Hematopoietic multipotent progenitor cell treated with erythropoietin and hydrocortisone succinate and interleukin-3 and kit ligand, for 4 days (in vitro differentiated cells): Measurements from ENCODE around the gene CDSN.

Experiments used
- DNase-seq: peaks from one replicate; pipeline ENCODE4 v3.0.0-alpha.2; 2015

Gene CDSN

DNA sequence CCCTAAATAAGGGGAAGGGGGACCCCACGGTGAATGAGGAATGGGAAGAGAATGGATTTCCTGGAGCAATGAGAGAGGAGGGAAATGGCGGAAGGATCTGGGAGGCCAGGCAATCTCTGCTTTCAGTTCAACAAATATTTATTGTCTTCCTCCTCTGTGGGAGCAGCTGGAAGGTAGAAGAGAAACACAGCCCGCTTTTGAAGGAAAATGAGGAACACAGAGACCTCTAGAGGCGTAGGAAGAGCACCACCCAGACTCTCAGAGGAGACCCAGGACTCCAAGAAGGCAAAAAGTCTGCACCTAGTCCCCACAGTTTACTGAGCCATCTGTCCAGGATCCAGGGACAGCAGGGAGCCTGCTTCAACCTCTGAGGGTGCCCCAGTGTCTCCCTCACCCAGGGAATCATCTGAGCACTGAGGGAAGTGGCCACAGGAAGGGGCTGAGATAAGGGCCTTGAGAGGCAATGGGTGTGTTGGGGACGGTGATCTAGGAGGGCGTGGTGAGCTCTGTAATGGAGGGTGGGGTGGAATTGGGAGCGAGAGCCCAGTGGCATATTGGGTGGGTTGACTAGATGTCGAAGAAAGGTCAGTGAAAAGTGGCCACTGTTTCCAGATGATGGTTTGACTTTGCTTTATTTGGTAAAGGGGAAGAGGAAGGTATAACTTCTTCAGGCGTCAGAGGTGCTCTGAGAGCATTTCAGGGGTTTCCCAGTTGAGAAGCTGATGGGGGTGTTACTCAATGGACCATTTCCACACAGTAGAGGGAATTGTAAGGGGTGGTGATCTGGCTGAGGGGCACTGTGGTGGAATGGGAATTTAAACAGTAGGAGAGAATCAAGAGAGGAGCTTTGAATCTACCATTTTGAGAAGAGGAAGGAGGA, 5.0 kb downstream of the CDSN start:
- peak; percentile 57 for DNase-seq

DNA sequence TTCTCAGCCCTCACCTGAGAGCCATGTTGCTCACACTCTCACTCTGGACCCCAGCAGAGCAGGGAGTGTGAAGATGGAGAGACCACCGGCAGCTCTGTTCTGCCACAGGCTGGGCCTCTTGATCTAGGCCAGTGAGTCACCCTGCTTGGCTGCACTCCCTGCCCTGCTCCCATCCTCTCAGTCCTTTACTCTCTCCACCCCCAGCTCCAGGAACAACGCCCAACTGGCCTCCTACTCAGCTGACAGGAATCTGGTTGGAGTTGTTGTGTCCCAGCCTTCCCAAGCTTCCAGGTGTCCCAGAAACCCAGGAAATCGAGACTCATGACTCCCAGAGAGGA, 5.7 kb downstream of the CDSN start, which contains the start of gene PSORS1C1:
Gene PSORS1C1 (plus strand): TSS at position 260 of the 338 bp plus-strand sequence. CDS start 14,833 bp downstream, outside the sequence.
- DNase-seq, result no peak

DNA sequence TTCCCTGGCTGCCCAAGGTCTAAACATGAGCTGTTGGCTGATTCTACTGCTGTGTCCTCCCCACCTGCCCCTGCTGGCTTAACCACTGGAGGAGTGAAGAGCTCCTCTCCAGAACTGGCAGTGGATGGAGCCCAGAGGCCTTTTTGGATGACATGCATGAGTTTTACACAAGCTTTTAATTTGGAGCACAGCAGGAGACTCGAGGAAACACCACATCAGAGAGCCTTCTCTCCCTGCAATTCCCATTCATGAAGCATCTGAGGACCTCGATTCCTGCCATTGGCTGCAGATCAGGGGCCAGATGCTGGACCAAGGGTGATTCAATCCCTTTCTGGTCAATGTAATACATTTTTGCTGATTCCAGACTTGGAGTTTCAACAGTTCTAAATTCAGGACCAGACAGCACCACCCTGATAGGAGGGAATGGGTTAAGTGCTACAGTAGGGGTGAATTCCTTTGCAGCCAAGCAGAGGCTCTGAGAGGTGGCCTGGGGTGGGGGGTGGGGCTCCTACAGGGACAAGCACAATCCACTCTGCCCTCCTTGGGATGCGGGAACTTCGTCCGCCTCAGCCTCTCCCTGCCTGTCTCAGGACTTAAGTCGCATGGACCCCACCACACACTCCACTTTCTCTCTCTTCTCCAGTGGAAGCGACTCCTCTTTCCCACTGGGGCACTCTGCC, 6.2 kb downstream of the CDSN start:
- no peak for DNase-seq

DNA sequence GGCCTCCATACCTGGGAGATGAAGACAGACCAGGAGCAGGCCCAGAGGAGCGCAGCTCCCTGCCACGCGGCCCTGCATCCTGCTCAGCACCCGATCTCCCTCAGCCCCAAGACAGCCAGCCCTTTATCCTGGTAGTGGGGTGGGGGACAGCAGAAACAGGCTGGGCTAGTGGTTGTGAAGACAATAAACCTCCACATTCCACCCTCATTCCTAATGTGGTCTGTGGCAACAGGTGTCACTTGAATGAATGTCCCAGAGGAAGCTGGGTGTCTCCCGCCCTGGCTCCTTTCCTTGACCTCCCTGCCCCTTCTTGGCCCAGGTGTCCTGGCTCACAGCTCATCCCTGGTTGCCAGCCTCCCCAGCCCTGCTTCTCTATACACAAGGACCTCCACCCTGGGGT, 7.8 kb downstream of the CDSN start, which contains the start of gene C6orf15:
Gene C6orf15 (minus strand): TSS at position 98 of the 400 bp plus-strand sequence. CDS start 20 bp downstream, at position 78.
- DNase-seq, result no peak

DNA sequence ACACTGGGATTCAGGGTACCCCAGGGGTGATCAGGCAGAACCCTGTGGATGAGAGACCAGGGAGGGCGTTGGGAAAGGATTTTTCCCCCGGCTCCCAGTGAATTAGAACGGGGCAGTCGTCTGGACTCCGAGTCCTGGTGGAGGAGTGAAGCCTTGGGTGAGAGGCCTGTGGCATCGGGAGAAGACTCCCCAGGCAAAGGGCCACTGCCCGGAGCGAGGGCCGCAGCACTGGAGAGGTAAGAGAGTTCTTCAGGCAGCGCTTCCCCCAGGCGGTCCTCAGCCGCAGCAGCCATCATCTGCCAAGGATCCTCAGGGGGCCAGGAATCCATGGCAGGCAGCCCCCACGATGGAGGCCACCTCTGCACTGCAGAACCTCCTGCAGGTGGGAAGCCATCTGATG, 8.5 kb downstream of the CDSN start:
- no peak for DNase-seq

DNA sequence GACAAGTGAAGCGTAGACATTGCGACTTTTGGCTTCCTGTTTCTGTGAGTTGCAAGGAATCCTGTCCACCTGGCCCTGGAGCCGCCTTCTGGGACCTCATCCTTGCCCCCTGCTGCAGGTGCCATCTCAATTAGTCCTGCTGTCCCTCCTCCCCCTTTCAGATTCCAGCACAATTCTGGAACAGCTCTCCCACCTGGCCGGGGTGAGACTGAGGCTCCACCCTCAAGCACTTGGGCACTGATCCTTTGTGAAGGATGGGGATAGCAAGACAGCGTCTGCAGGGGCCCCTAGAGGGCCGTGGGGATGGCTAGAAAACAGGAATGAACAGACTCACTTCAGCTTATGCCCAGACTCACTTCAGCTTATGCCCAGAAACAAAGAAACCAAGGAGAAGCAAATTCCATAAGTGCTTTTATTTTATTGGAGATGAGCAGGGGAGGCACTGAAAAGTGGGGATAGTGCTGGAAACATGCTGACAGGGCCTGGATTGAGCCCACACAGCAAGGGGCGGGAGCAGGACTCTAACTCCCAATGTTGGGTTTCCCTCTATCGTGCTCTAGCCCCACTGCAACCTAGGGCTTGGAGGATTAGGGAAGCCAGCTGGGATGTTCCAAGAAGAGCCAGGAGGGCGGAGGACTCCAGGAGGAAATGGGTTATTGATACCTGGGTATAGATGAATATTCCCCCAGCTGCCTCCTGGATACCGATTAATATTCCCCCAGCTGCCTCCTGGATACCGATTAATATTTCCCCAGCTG, 9.2 kb downstream of the CDSN start:
- DNase-seq, result no peak

DNA sequence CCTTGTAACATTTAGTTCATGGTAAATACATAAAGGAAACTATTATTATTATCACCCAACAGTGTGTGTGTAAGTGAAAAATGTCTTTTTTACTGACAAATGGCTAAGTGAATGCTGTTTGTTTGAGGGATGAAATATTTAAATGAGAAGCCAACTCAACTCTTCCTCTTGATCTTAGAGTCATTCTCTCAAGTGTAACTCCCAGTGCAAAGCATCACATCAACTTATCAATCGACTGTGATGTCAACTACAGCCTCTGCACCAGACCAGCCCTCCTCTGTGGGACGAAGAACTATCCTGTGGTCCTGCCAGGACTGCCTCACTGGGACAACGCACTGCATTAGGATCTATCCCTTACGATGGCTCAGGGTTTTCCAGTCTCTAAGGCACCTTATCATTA, 13.2 kb downstream of the CDSN start:
- DNase-seq, result no peak

DNA sequence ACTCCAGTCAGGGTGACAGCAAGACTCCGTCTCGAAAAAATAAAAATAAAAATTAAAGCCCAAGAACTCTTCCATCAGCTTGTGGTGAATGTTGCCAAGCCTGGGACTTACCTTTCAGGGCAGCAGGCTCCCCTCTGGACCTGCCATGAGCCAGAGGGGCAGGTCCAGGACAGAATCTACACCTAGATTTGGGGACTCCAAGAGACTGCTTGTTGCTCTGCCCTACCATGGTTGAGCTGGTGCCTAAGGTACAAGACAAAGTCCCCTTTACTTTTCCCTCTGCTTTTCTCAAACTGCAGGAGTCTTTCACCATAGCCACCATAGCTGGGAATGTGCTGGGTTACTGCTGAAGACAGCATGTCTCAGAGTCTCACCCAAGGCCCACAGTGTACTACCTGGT, 17.1 kb downstream of the CDSN start:
- no peak for DNase-seq

DNA sequence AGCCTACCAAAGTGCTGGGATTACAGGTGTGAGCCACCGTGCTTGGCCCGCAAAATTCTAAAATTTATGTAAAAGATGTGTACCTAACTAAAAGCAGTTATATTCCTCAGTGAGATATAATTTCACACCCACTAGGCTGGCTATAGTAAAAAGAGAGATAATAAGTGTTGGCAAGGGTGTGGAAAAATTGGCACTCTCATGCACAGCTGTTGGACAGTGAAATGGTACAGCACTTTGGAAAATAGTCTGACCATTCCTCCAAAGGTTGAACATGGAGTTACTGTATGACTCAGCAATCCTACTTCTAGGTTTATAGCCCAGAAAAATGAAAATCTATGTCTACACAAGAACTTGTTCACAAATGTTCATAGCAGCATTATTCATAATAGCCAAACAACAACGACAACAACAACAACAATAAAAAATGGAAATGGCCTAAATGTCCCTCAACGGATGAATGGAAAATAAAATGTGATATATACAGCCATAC, 21.8 kb downstream of the CDSN start:
- no peak for DNase-seq

DNA sequence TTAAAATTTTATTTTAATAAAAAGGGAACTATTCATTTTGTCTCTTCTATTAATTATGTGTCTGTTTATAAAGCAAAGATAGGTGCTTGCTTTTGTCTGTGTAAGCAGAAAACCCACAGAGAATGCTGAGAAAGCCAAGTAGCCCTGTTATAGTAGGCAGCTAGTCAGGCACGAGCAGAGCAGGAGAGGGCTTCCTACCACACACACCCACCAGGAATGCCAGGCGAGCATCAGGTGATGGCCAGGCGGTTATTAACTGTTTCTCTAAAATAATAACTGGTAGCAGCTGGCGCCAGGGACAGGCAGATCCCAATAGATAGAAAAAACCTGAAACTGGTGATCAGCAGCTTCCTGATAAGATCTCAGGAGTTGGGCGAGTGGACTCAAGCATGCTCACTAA, 23.6 kb downstream of the CDSN start:
- peak; percentile 12 for DNase-seq

DNA sequence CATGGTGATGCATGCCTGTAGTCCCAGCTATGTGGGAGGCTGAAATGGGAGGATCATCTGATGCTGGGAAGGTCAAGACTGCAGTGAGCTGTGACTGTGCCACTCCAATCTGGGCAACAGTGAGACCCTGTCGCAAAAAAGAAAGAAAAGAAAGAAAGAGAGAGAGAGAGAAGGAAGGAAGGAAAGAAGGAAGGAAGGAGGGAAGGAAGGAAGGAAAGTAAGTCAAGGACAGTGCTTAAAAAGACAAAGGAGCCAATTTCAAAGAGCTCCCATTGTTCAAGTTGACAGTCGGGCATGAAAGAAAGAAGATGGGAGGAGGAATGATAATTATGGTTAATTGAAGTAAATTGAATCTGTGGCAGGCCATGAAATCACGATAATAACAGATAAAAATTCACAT, 24.0 kb downstream of the CDSN start:
- DNase-seq, result no peak

DNA sequence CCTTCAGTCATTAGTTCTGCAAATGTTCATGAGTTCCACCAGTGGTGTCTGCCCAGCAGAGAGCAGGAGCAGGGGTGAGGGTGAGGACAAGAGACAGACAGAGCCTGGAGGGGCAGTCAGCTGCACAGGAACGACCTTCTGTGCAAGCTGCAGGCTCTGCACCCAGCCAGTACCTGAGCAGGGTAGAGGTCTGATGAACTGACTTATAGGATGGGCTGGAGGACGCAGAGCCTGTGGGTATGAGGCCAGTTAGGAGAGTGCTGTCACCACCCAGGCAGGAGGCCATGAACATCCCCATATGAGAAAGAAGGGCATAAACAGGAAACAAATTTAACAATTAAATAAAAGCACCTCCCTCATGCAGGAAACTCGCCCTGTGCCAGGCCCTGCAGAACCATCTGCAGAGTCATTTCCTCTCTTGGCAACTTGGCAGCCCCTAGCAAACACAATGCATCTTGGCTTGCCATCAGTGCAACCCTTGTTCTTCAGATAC, 25.8 kb downstream of the CDSN start:
- peak; percentile 81 for DNase-seq

DNA sequence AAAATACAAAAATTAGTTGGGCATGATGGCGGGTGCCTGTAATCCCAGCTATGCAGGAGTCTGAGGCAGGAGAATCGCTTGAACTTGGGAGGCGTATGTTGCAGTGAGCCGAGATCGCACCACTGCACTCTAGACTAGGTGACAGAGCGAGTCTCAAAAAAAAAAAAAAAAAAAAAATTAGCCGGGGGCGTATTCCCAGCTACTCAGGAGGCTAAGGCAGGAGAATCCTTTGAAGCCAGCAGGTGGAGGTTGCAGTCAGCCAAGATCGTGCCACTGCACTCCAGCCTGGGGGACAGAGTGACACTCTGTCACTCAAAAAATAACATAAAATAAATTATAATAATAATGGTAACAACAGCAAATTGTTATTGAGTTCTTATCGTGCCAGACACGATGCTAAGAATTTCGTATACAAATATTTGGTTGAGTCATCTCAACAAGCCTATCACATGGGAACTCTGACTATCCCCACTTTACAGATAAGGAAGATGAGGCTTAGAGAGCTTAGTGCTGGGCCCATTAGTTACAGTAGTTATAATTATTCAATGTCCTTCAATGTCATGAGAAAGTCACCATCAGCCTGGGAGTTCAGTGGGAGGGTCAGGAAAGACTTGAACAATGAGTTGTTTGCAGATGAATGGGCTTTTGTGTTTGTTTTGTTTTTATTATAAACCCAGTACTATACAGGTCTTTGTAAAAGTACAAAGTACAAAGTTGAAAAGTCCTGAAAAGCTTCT, 27.3 kb downstream of the CDSN start:
- DNase-seq, result peak; percentile 57

DNA sequence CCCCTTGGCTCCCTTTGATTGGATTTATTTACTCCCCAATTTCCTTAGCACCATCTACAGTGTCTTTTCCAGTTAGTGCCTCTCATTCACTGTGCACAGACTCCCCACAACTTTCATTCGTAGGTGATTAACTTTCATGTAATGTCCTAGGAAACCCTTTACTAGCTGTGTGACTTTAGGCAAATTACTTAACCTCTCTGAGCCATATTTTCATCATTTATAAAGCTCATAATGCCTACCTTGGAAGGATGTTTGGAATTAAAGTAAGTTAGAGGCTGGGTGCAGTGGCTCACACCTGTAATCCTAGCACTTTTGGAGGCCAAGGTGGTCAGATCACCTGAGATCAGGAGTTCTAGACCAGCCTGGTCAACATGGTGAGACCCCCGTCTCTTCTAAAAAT, 28.0 kb downstream of the CDSN start:
- no peak for DNase-seq

DNA sequence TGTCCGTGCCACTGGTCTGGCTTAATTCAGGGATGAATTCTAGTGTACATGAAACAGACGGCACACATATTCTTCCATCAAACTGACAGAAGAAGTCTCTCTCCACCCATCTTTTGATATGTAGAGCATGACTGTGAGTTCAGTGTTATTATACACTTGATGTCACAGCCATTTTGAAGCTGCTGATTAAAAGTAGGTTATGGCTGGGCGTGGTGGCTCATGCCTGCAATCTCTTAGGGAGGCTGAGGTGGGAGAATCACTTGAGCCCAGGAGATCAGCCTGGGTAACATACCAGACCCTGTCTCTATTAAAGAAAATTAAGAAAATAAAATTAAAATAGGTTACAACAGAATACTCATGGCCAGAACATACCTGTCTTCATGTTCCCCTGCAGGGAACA, 28.6 kb downstream of the CDSN start:
- DNase-seq, result no peak

DNA sequence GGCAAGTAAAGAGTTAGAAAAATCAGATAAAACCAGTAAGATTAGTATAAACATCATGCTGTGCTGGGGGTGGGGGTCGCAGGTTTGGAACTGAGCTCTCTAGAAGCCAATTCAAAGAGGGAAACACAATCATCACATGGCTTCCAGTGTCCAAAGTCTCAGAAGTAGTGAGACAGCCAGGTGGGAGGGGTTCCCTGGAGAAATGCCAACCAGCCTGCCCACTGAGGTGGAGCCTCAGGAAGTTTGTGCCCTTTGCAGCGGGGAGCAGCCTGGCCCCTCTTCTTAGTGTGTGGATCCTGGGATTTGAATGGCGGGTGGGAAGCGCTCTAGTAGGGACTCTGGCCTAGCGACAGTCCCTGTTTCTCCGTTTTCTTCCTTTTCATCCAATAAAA, 29.3 kb downstream of the CDSN start:
- peak; percentile 17 for DNase-seq

DNA sequence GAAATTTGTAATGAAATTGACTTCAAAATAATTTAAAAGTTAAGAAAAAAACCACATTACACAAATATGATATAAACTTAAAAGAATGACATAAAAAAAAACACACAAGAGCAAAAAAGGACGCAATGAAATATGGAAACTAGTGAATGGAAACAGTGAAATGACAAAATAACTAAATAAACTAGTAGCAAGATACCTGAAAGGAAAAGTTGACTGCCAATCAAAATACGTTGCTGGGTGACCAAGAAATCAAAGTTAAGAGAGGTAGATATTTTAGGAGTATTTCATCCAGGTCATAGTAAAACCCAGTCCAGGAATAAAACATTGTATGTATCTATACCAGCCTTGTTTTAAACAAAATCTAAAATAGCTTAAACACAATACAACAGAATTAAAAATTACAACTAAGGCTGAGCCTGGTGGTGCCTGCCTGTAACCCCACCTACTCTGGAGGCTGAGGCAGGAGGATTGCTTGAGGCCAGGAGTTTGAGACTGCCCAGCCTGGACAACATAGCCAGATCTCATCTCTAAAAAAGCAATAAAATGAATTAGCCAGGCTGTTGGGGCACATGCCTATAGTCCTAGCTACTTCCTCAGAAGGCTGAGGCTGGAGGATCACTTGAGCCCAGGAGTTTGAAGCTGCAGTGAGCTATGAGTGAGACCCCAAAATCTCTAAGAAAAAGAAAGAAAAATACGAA, 29.8 kb downstream of the CDSN start:
- DNase-seq, result no peak

DNA sequence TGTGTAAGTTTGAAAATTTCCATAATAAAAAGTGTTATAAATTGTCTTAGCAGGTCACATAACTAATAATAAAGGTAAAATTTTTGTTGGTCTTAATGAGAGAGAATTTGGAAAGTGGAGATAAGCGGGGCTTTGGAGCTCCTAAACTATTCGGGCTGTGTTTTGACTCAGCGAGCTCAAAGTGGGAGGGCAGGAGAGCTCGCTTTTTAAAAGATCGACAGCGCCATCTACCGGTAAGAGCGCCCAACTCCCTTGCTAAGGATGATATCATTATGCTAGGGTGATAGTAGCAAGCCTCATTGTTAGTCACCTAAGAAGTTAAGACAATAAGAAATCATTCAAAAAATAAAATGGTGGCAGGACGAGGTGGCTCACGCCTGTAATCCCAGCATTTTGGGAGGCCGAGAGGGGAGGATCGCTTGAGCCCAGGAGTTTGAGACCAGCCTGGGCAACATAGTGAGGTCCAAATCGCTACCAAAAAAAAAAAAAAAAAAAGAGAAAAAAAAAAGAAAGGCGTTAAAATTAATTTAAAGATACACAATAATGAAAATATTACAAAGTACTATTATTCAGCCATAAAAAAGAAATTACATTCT, 32.7 kb downstream of the CDSN start:
- peak; percentile 93 for DNase-seq

DNA sequence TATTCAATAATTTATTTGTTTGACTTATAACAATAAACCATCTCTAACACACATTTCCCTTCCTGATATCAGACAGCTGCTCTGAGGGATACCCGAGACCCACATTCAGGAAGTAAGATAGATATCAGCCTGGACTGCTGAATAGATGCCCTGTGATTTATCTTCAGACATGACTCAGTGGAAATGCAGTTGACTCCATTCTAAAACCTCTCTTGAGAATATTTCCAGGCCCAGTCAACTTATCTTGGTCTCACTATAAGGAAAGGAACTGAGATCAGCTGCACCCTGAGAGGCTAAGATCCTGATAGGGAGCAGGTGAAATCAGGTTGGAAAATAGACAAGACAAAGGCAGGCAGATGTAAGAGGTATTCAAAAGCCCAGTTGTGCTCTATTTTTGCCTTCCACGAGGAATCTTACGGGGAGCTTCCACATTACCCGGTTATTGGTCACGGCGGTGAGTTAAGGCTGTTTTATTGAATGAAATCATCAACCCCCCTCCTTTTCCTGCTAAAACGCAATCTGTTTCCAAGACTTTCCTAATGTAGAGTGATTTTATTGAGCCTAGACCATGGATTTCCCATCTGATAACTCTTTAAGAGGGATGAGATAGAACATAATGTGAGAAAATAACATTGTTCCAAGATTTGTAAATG, 33.3 kb downstream of the CDSN start:
- peak; percentile 46 for DNase-seq

DNA sequence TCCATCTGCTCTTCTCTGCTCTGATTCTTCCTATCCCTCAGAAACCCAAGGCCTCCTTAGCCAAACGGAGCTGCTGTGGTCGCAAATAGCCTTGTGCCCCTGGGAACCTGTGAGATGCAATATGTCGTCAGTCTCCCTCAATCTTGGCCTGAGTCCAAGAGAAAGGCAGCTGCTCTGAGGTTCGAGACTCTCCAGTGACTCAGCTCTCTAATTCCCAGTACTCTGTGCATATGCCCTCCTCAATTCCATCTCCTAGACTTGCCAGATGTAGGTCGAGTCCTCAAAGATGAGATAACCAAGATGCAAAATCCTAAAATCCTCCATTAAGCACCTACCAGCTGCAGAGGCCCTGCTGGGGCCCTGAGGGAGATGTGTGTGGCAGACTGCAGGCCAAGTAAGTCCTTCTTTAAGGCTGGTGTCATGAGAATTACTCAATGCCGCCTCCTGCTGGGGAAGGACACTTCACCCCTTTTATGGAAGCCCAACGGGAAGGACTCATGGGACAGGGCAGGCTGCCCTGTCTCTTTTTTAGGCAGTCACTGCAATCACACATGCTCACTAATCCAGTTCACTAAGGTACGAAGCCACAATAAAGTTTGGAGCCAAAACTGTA, 36.4 kb downstream of the CDSN start:
- DNase-seq, result peak; percentile 54
